22Rv1 (cell line): ENCODE measurements around the gene DCBLD2.

Experiments
- CTCF ChIP-seq: fragments of 450-650 bp; IDR thresholded peaks from 2 replicates; pipeline ENCODE4 v1.5.1; 2017; ENCODE audit warnings: mild to moderate bottlenecking
- ZFX ChIP-seq: fragments of 450-650 bp; IDR thresholded peaks from 2 replicates; pipeline ENCODE4 v1.6.1; 2017; ENCODE audit warnings: antibody characterized with exemption, borderline replicate concordance

GRCh38 chr3:98809557-98809956, 91.9 kb downstream of the DCBLD2 start:
- TF ChIP-seq CTCF (no peak), ZFX (no peak)
